Adipocyte (in vitro differentiated cells): ENCODE data around the gene TUBGCP3.

Experiments
- DNase-seq: peaks from one replicate; pipeline ENCODE4 v3.0.0-alpha.2; 2015; ENCODE audit warnings: low read depth
- H3K27me3 ChIP-seq: replicated peaks from 2 replicates; pipeline ENCODE4 v1.7.0; 2013; ENCODE audit warnings: mild to moderate bottlenecking, low read length, moderate library complexity; ENCODE audit not compliant: control insufficient read depth, insufficient read depth
- H3K36me3 ChIP-seq: 2 replicates; pipeline ENCODE4 v1.7.0; 2013; ENCODE audit warnings: low read length, mild to moderate bottlenecking, moderate library complexity; ENCODE audit not compliant: control insufficient read depth, insufficient read depth, severe bottlenecking
- H3K4me1 ChIP-seq: 2 replicates; pipeline ENCODE4 v1.7.0; 2013; ENCODE audit warnings: mild to moderate bottlenecking, low read length, moderate library complexity; ENCODE audit not compliant: control insufficient read depth, insufficient read depth
- H3K4me3 ChIP-seq: 2 replicates; pipeline ENCODE4 v1.7.0; 2013; ENCODE audit warnings: mild to moderate bottlenecking, low read length, moderate library complexity
- H3K9ac ChIP-seq: 2 replicates; pipeline ENCODE4 v1.7.0; 2013; ENCODE audit warnings: mild to moderate bottlenecking, low read length, moderate library complexity
- H3K9me3 ChIP-seq: 2 replicates; pipeline ENCODE4 v1.7.0; 2013; ENCODE audit warnings: mild to moderate bottlenecking, low read length, moderate library complexity; ENCODE audit not compliant: control insufficient read depth

TUBGCP3 gene

GRCh38 chr13:112469071-112469745 lies 118.7 kb downstream of the TUBGCP3 start:
- H3K9ac ChIP-seq, result no peak overlapping the region
- no peak for DNase-seq
- no peaks in the 10 kb centered on the region for H3K36me3 ChIP-seq
- no peaks in the 10 kb centered on the region for H3K27me3 ChIP-seq
- no peaks in the 10 kb centered on the region for H3K9me3 ChIP-seq
- H3K4me1 ChIP-seq, result no peaks in the 10 kb centered on the region
- H3K4me3 ChIP-seq, result no peak overlapping the region

- no peaks in the 10 kb centered on the region for H3K36me3 ChIP-seq
- no peak overlapping the region for H3K9ac ChIP-seq
- no peaks in the 10 kb centered on the region for H3K4me1 ChIP-seq
- no peak for DNase-seq
- H3K27me3 ChIP-seq, result no peaks in the 10 kb centered on the region
- H3K4me3 ChIP-seq, result no peak overlapping the region
- no peaks in the 10 kb centered on the region for H3K9me3 ChIP-seq
These were observed 119.9 kb downstream of the TUBGCP3 start for GRCh38 chr13:112468069-112468468.

- H3K9me3 ChIP-seq, result no peaks in the 10 kb centered on the region
- H3K4me1 ChIP-seq, result no peaks in the 10 kb centered on the region
- no peak for DNase-seq
- H3K9ac ChIP-seq, result no peak overlapping the region
- H3K36me3 ChIP-seq, result no peaks in the 10 kb centered on the region
- no peak overlapping the region for H3K4me3 ChIP-seq
- no peaks in the 10 kb centered on the region for H3K27me3 ChIP-seq
These were observed 120.7 kb downstream of the TUBGCP3 start for GRCh38 chr13:112467236-112467635.

GRCh38 chr13:112466132-112467058 lies 121.6 kb downstream of the TUBGCP3 start:
- Histone ChIP-seq H3K9ac (no peak overlapping the region), H3K4me3 (no peak overlapping the region), H3K36me3 (no peaks in the 10 kb centered on the region), H3K4me1 (no peaks in the 10 kb centered on the region), H3K9me3 (no peaks in the 10 kb centered on the region), H3K27me3 (no peaks in the 10 kb centered on the region)
- DNase-seq, result no peak

GRCh38 chr13:112465251-112466131 lies 122.5 kb downstream of the TUBGCP3 start:
- H3K9ac ChIP-seq, result no peak overlapping the region
- no peak for DNase-seq
- H3K4me1 ChIP-seq, result no peaks in the 10 kb centered on the region
- no peaks in the 10 kb centered on the region for H3K27me3 ChIP-seq
- H3K9me3 ChIP-seq, result no peaks in the 10 kb centered on the region
- no peak overlapping the region for H3K4me3 ChIP-seq
- no peaks in the 10 kb centered on the region for H3K36me3 ChIP-seq

- Histone ChIP-seq H3K27me3 (no peaks in the 10 kb centered on the region), H3K4me1 (no peaks in the 10 kb centered on the region), H3K36me3 (no peaks in the 10 kb centered on the region), H3K9me3 (peaks cover 3% of the 10 kb centered on the region), H3K4me3 (no peak overlapping the region), H3K9ac (no peak overlapping the region)
- no peak for DNase-seq
These were observed 123.2 kb downstream of the TUBGCP3 start for GRCh38 chr13:112464720-112465119.

GRCh38 chr13:112462408-112462807 lies 125.5 kb downstream of the TUBGCP3 start:
- Histone ChIP-seq H3K9me3 (peaks cover 10% of the 10 kb centered on the region), H3K9ac (no peak overlapping the region), H3K27me3 (no peaks in the 10 kb centered on the region), H3K36me3 (no peaks in the 10 kb centered on the region), H3K4me3 (no peak overlapping the region), H3K4me1 (no peaks in the 10 kb centered on the region)
- DNase-seq, result no peak

- no peak for DNase-seq
- Histone ChIP-seq H3K4me1 (no peaks in the 10 kb centered on the region), H3K27me3 (no peaks in the 10 kb centered on the region), H3K4me3 (no peak overlapping the region), H3K9ac (no peak overlapping the region), H3K9me3 (peaks cover 10% of the 10 kb centered on the region), H3K36me3 (no peaks in the 10 kb centered on the region)
These were observed 130.5 kb downstream of the TUBGCP3 start for GRCh38 chr13:112457485-112457884.

GRCh38 chr13:112457081-112457480 lies 130.9 kb downstream of the TUBGCP3 start:
- no peaks in the 10 kb centered on the region for H3K27me3 ChIP-seq
- H3K4me1 ChIP-seq, result no peaks in the 10 kb centered on the region
- H3K36me3 ChIP-seq, result no peaks in the 10 kb centered on the region
- H3K4me3 ChIP-seq, result no peak overlapping the region
- peaks cover 10% of the 10 kb centered on the region for H3K9me3 ChIP-seq
- no peak for DNase-seq
- H3K9ac ChIP-seq, result no peak overlapping the region

- no peak overlapping the region for H3K9ac ChIP-seq
- no peaks in the 10 kb centered on the region for H3K27me3 ChIP-seq
- no peak for DNase-seq
- H3K9me3 ChIP-seq, result peaks cover 10% of the 10 kb centered on the region
- no peak overlapping the region for H3K4me3 ChIP-seq
- H3K4me1 ChIP-seq, result no peaks in the 10 kb centered on the region
- no peaks in the 10 kb centered on the region for H3K36me3 ChIP-seq
These were observed 131.6 kb downstream of the TUBGCP3 start for GRCh38 chr13:112456138-112457056.
